Endodermal cell (in vitro differentiated cells): ENCODE results near the gene DYNC1I1. TPM values are rescaled to one million over a fixed set of nuclear protein-coding genes. Genes with fewer than 3 reads are reported as not detected.

Experiments used
- DNase-seq: peaks from one replicate; pipeline ENCODE4 v3.0.0-alpha.2; 2017
- H3K27ac ChIP-seq: 2 replicates; pipeline ENCODE4 v1.5.1; 2013; ENCODE audit warnings: mild to moderate bottlenecking, low read depth, low read length, moderate library complexity
- H3K27me3 ChIP-seq: 2 replicates; pipeline ENCODE4 v1.6.1; 2013; ENCODE audit warnings: mild to moderate bottlenecking, low read length, moderate library complexity; ENCODE audit not compliant: insufficient read depth, control insufficient read depth, poor library complexity, severe bottlenecking
- H3K36me3 ChIP-seq: 2 replicates; pipeline ENCODE4 v1.7.0; 2013; ENCODE audit warnings: mild to moderate bottlenecking, low read length, moderate library complexity; ENCODE audit not compliant: control insufficient read depth, insufficient read depth
- H3K4me1 ChIP-seq: one replicate; pipeline ENCODE4 v1.7.0; 2013; ENCODE audit warnings: low read length; ENCODE audit not compliant: control insufficient read depth, insufficient read depth
- H3K4me3 ChIP-seq: 2 replicates; pipeline ENCODE4 v1.5.1; 2013; ENCODE audit warnings: mild to moderate bottlenecking, low read length, moderate library complexity
- H3K9ac ChIP-seq: 2 replicates; pipeline ENCODE4 v1.6.1; 2013; ENCODE audit warnings: mild to moderate bottlenecking, low read length, moderate library complexity; ENCODE audit not compliant: poor library complexity, severe bottlenecking; ENCODE audit errors: extremely low read depth
- H3K9me3 ChIP-seq: 2 replicates; pipeline ENCODE4 v1.6.1; 2013; ENCODE audit warnings: mild to moderate bottlenecking, low read length, moderate library complexity; ENCODE audit not compliant: control insufficient read depth
- H3K27ac Mint-ChIP-seq: 2 replicates; pipeline ENCODE4 v1.8.0; 2020; ENCODE audit warnings: mixed read lengths
- H3K27me3 Mint-ChIP-seq: 2 replicates; pipeline ENCODE4 v1.8.0; 2021; ENCODE audit warnings: mild to moderate bottlenecking, mixed read lengths; ENCODE audit not compliant: insufficient read depth
- H3K36me3 Mint-ChIP-seq: 2 replicates; pipeline ENCODE4 v1.8.0; 2020; ENCODE audit warnings: low read depth, mixed read lengths
- H3K4me1 Mint-ChIP-seq: 2 replicates; pipeline ENCODE4 v1.8.0; 2020; ENCODE audit warnings: mixed read lengths
- H3K4me3 Mint-ChIP-seq: 2 replicates; pipeline ENCODE4 v1.8.0; 2020; ENCODE audit warnings: mild to moderate bottlenecking, moderate library complexity, mixed read lengths
- H3K9me3 Mint-ChIP-seq: 2 replicates; pipeline ENCODE4 v1.8.0; 2020; ENCODE audit warnings: mild to moderate bottlenecking, mixed read lengths
- CTCF ChIP-seq: fragments of 200-600 bp; sonication (generic); conservative IDR thresholded peaks from 2 replicates; pipeline ENCODE4 v1.5.0; 2021; ENCODE audit warnings: antibody characterized with exemption, mild to moderate bottlenecking
- WGBS, 2 experiments: methylation state at CpG; one replicate each; pipeline versions ENCODE4 v1.1.5 to v1.1.7; 2013; ENCODE audit warnings: missing lambda C conversion rate in 2 of 2, mixed read lengths in 1 of 2; ENCODE audit not compliant: insufficient coverage in 1 of 2, insufficient read length in 1 of 2; 5-methylcytosine and 5-hydroxymethylcytosine counted together
- total RNA-seq, 2 donors: library from RNA; stranded (reverse); fragmentation: NEBNext Ultra II Directional in 1 of 2; extraction: Animal tissue kit (Norgen Biotek cat#: 25700) in 1 of 2; gene quantifications; 2 replicates in 1 of 2; 3 replicates in 1 of 2; pipeline ENCODE4 v1.2.1, GENCODE V29; 2021

DYNC1I1 gene
- total RNA-seq, 2 donors from 2014 or later, result 6.5 to 7.2 TPM

- Histone ChIP-seq H3K27me3 (no peaks in the 10 kb centered on the region), H3K9ac (no peak overlapping the region), H3K4me3 (no peak overlapping the region), H3K27ac (no peak overlapping the region), H3K4me1 (no peaks in the 10 kb centered on the region), H3K36me3 (no peaks in the 10 kb centered on the region), H3K9me3 (no peaks in the 10 kb centered on the region)
- no peak for DNase-seq
- Mint-ChIP-seq H3K36me3 (no peaks in the 10 kb centered on the region), H3K4me1 (peaks cover 7% of the 10 kb centered on the region), H3K9me3 (no peaks in the 10 kb centered on the region), H3K27ac (no peak overlapping the region), H3K27me3 (no peaks in the 10 kb centered on the region), H3K4me3 (no peak overlapping the region)
- WGBS, 2 experiments, result 94 to 100% methylated on average over 1 of the region's 1 CpG
- TF ChIP-seq CTCF, result no peak
These were observed 201.8 kb downstream of the DYNC1I1 start for GRCh38 chr7:95974108-95974507.

GRCh38 chr7:95976369-95977060 is 204.2 kb downstream of the DYNC1I1 start:
- Mint-ChIP-seq H3K27me3 (no peaks in the 10 kb centered on the region), H3K36me3 (no peaks in the 10 kb centered on the region), H3K27ac (no peak overlapping the region), H3K9me3 (no peaks in the 10 kb centered on the region), H3K4me3 (no peak overlapping the region), H3K4me1 (peaks cover 5% of the 10 kb centered on the region)
- no peak overlapping the region for H3K4me3 ChIP-seq
- H3K4me1 ChIP-seq, result no peaks in the 10 kb centered on the region
- no peak overlapping the region for H3K9ac ChIP-seq
- H3K36me3 ChIP-seq, result no peaks in the 10 kb centered on the region
- no peak overlapping the region for H3K27ac ChIP-seq
- no peaks in the 10 kb centered on the region for H3K27me3 ChIP-seq
- H3K9me3 ChIP-seq, result no peaks in the 10 kb centered on the region
- no peak for TF ChIP-seq CTCF
- no peak for DNase-seq
- WGBS, 2 experiments, result 89 to 90% methylated on average over 2 of the region's 4 CpGs

- 71% methylated on average over 1 of the region's 1 CpG; no CpG with 5 or more reads in 1 of the 2 experiments for WGBS, 2 experiments
- TF ChIP-seq CTCF, result no peak
- Mint-ChIP-seq H3K36me3 (no peaks in the 10 kb centered on the region), H3K27me3 (no peaks in the 10 kb centered on the region), H3K27ac (no peak overlapping the region), H3K4me3 (no peak overlapping the region), H3K4me1 (peaks cover 5% of the 10 kb centered on the region), H3K9me3 (no peaks in the 10 kb centered on the region)
- Histone ChIP-seq H3K36me3 (no peaks in the 10 kb centered on the region), H3K27ac (no peak overlapping the region), H3K9me3 (no peaks in the 10 kb centered on the region), H3K4me1 (no peaks in the 10 kb centered on the region), H3K4me3 (no peak overlapping the region), H3K27me3 (no peaks in the 10 kb centered on the region), H3K9ac (no peak overlapping the region)
- no peak for DNase-seq
These were observed 205.6 kb downstream of the DYNC1I1 start for GRCh38 chr7:95977994-95978393.
